Activated naive CD4-positive, alpha-beta T cell treated with anti-CD3 and anti-CD28 coated beads, Interleukin-2, amount 50 U/mL, for 24 hours (primary cell): Measurements from ENCODE around the gene AP4M1.
"Not testable (repeated sequence)": the region's sequence is repeated elsewhere in the genome, so short reads cannot be mapped to it uniquely, and the experiment has no call there.

Source experiments
- H3K27ac Mint-ChIP-seq: one replicate; pipeline ENCODE4 v1.8.0; 2021; ENCODE audit warnings: mild to moderate bottlenecking, mixed read lengths
- H3K27me3 Mint-ChIP-seq: one replicate; pipeline ENCODE4 v1.8.0; 2021; ENCODE audit warnings: mixed read lengths
- H3K36me3 Mint-ChIP-seq: one replicate; pipeline ENCODE4 v1.8.0; 2021; ENCODE audit warnings: mixed read lengths
- H3K4me1 Mint-ChIP-seq: one replicate; pipeline ENCODE4 v1.8.0; 2021; ENCODE audit warnings: mixed read lengths
- H3K4me3 Mint-ChIP-seq: one replicate; pipeline ENCODE4 v1.8.0; 2021; ENCODE audit warnings: mild to moderate bottlenecking, mixed read lengths
- H3K9me3 Mint-ChIP-seq: one replicate; pipeline ENCODE4 v1.8.0; 2021; ENCODE audit warnings: mixed read lengths

Gene AP4M1

DNA sequence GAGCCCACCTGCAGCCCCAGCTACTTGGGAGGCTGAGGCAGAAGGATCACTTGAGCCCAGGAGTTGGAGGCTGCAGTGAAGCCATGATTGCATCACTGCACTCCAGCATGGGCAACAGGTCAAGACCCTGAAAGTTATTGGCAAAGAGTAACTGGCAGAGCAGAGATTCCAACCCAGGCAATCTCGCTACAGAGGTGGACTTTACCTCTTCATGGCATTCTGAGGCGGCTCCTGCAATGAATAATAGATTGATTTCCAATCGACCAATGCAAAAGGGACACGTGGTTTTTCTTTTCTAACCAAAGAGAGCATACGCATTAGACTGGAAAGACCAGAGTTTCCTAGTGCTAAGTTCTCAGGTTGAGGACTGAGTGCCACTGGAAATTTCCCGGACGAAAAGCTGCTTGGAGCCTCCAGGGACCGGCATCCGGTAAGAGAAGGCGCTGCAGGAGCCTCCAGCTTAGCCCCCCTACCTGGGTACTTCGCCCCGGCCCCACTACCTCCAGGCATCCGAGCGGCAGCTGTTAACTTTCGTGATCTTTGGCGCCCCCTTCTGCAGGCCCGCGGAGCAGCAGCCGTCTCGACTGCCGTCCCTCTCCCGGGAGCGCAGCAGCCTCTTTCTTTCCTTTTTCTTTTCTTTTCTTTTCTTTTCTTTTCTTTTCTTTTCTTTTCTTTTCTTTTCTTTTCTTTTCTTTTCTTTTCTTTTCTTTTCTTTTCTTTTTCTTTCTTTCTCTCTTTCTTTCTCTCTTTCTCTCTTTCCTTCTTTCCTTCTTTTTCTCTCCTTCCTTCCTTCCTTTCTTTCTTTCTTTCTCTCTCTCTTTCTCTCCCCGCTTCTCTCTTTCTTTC is 29.4 kb downstream of the AP4M1 start:
- no peak overlapping the region for H3K27ac Mint-ChIP-seq
- H3K36me3 Mint-ChIP-seq, result peaks cover 1% of the 10 kb centered on the region
- peak overlapping the region; percentile 33 for H3K4me3 Mint-ChIP-seq
- H3K9me3 Mint-ChIP-seq, result no peaks in the 10 kb centered on the region
- H3K27me3 Mint-ChIP-seq, result no peaks in the 10 kb centered on the region
- H3K4me1 Mint-ChIP-seq, result peaks cover 21% of the 10 kb centered on the region

GRCh38 chr7:100132126-100132525 is 30.7 kb downstream of the AP4M1 start:
- Mint-ChIP-seq H3K4me1 (peaks cover 21% of the 10 kb centered on the region), H3K36me3 (peaks cover 1% of the 10 kb centered on the region), H3K4me3 (no peak overlapping the region), H3K27ac (no peak overlapping the region), H3K27me3 (no peaks in the 10 kb centered on the region), H3K9me3 (no peaks in the 10 kb centered on the region)

DNA sequence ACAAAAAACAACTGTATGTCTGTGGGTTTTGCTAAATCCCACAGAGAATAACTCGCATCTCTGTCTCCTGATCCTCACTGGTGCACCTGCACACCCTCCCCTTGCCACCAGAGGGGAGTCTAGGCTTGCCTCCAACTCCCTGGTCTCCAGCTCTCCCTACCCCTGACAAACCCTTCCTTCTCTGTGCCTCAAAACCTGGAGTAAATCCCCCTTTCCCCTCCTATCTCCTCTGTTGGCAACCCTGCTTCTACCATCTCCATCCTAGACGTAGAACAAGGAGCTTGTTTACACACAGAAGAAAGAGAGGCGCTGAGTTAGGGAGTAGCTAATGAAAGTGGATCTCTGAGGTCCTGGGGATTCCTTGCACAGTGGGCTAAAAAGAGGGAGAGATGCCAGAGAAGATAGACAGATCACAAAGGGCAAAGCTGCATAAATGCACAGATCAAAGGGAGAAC is 31.3 kb downstream of the AP4M1 start:
- Mint-ChIP-seq H3K4me1 (peaks cover 23% of the 10 kb centered on the region), H3K36me3 (peaks cover 1% of the 10 kb centered on the region), H3K9me3 (no peaks in the 10 kb centered on the region), H3K27me3 (no peaks in the 10 kb centered on the region), H3K4me3 (no peak overlapping the region), H3K27ac (peak overlapping the region; percentile 10)

GRCh38 chr7:100137851-100138760 is 36.7 kb downstream of the AP4M1 start:
- Mint-ChIP-seq H3K9me3 (no peaks in the 10 kb centered on the region), H3K4me3 (no peak overlapping the region), H3K4me1 (peaks cover 13% of the 10 kb centered on the region), H3K36me3 (no peaks in the 10 kb centered on the region), H3K27me3 (no peaks in the 10 kb centered on the region), H3K27ac (peak overlapping the region; percentile 60)

- Mint-ChIP-seq H3K27ac (no peak overlapping the region), H3K36me3 (no peaks in the 10 kb centered on the region), H3K9me3 (no peaks in the 10 kb centered on the region), H3K4me1 (peaks cover 13% of the 10 kb centered on the region), H3K4me3 (no peak overlapping the region), H3K27me3 (no peaks in the 10 kb centered on the region)
Observed at GRCh38 chr7:100141555-100141949, 40.1 kb downstream of the AP4M1 start.

GRCh38 chr7:100142461-100142860 is 41.0 kb downstream of the AP4M1 start:
- Mint-ChIP-seq H3K36me3 (no peaks in the 10 kb centered on the region), H3K4me1 (peaks cover 13% of the 10 kb centered on the region), H3K9me3 (no peaks in the 10 kb centered on the region), H3K27ac (no peak overlapping the region), H3K27me3 (no peaks in the 10 kb centered on the region), H3K4me3 (no peak overlapping the region)

DNA sequence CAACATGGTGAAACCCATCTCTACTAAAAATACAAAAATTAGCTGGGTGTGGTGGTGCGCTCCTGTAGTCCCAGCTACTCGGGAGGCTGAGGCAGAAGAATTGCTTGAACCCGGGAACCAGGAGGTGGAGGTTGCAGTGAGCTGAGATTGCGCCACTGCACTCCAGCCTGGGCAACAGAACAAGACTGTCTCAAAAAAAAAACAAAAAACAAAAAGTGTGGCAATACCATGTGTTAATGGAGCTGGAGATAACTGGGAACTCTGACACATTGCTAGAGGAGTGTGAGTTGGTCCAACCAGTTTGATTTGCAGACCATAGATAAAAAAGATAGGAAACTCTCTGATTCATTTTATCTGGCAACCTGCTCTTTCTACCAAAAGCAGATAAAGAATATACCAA is 44.9 kb downstream of the AP4M1 start:
- H3K4me3 Mint-ChIP-seq, H3K27me3 Mint-ChIP-seq, H3K27ac Mint-ChIP-seq, H3K36me3 Mint-ChIP-seq, H3K9me3 Mint-ChIP-seq: not testable (repeated sequence)
- peaks cover 24% of the 10 kb centered on the region for H3K4me1 Mint-ChIP-seq

DNA sequence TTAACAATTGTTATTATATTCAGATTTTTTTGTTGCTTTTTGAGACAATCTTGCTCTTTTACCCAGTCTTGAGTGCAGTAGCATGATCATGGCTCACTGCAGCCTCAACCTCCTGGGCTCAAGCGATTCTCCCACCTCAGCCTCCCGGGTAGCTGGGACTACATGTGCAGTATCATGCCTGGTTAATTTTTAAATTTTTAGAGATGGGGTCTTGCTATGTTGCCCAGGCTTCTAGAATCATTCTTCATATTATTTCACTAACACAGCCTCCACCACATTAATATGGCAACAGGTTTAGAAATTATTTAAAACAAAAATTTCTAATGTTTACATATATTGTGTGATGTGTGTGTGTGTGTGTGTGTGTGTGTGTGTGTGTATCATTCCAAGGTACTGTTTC is 45.8 kb downstream of the AP4M1 start:
- H3K27me3 Mint-ChIP-seq, result no peaks in the 10 kb centered on the region
- H3K4me1 Mint-ChIP-seq, result peaks cover 29% of the 10 kb centered on the region
- H3K36me3 Mint-ChIP-seq, result peaks cover 5% of the 10 kb centered on the region
- no peak overlapping the region for H3K27ac Mint-ChIP-seq
- H3K9me3 Mint-ChIP-seq, result no peaks in the 10 kb centered on the region
- no peak overlapping the region for H3K4me3 Mint-ChIP-seq

DNA sequence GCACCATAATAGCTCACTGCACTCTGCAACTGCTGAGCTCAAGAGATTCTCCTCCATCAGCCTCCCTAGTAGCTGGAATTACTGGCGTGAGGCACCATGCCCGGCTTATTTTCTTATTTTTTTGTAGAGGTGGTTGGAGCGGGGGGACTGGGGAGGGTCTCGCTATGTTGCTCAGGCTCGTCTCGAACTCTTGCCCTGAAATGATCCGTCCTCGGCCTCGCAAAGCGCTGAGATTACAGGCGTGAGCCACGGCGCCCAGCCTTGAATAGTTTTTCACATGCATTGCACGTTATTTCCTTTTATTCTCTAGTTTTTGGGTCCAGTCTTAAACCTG is 46.7 kb downstream of the AP4M1 start:
- H3K36me3 Mint-ChIP-seq, result peaks cover 6% of the 10 kb centered on the region
- peak overlapping the region; percentile 87 for H3K4me3 Mint-ChIP-seq
- H3K27me3 Mint-ChIP-seq, result no peaks in the 10 kb centered on the region
- H3K27ac Mint-ChIP-seq, result peak overlapping the region; percentile 93
- H3K4me1 Mint-ChIP-seq, result peaks cover 34% of the 10 kb centered on the region
- H3K9me3 Mint-ChIP-seq, result no peaks in the 10 kb centered on the region

GRCh38 chr7:100148559-100149328 is 47.3 kb downstream of the AP4M1 start, which contains the start of gene LAMTOR4:
Gene LAMTOR4, plus strand, starts transcription at chr7:100148918. Its CDS starts 55 bp downstream, at chr7:100148973.
- Mint-ChIP-seq H3K4me1 (peaks cover 37% of the 10 kb centered on the region), H3K4me3 (peak within 1 kb of the TSS; percentile 87), H3K9me3 (no peaks in the 10 kb centered on the region), H3K27me3 (no peaks in the 10 kb centered on the region), H3K36me3 (peaks cover 6% of the 10 kb centered on the region), H3K27ac (peak within 1 kb of the TSS; percentile 93)

- Mint-ChIP-seq H3K36me3 (peaks cover 6% of the 10 kb centered on the region), H3K27ac (no peak overlapping the region), H3K4me1 (peaks cover 56% of the 10 kb centered on the region), H3K27me3 (no peaks in the 10 kb centered on the region), H3K9me3 (no peaks in the 10 kb centered on the region), H3K4me3 (no peak overlapping the region)
Observed at GRCh38 chr7:100152404-100152803, 51.0 kb downstream of the AP4M1 start.

GRCh38 chr7:100152937-100153666 is 51.7 kb downstream of the AP4M1 start:
- H3K27ac Mint-ChIP-seq, result no peak overlapping the region
- peaks cover 9% of the 10 kb centered on the region for H3K36me3 Mint-ChIP-seq
- H3K4me3 Mint-ChIP-seq, result no peak overlapping the region
- H3K4me1 Mint-ChIP-seq, result peaks cover 55% of the 10 kb centered on the region
- H3K9me3 Mint-ChIP-seq, result no peaks in the 10 kb centered on the region
- no peaks in the 10 kb centered on the region for H3K27me3 Mint-ChIP-seq

DNA sequence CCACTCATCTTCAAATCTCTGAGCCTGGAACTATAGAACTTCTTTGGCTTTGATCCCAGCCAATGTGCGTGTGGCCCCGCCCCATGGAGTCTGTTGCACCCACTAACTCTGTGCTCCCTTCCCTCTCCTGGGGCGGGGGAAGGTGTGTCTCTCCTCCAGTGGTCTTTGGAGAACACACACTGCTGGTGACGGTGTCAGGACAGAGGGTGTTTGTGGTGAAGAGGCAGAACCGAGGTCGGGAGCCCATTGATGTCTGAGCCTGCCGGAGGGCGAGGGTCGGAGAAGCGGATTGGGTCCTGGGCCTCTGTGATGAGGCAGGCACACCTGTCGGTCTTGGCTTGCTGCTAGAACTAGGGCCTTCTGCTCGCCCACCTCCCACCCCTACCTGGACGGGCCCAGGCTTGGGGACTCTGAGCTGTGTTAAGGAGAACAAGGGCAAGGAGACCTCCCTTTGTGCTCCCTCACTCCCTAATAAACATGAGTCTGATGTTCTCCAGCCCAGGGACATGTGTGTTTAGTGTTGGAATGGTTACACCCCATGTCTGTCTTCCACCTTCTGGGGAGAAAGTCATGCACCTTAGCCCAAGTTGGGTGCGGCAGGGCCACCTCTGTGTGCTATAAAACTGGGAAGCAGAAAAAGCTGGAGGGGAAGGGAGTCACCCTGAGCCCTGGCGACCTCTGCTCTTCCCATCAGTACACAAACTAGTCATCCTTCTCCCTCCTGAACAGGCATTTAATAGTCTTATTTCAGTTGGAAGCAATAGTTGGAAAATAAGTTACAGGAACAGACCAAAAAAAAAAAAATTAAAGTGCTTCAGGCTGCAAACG is 52.5 kb downstream of the AP4M1 start:
- Mint-ChIP-seq H3K27ac (no peak overlapping the region), H3K27me3 (no peaks in the 10 kb centered on the region), H3K4me3 (no peak overlapping the region), H3K4me1 (peaks cover 50% of the 10 kb centered on the region), H3K9me3 (no peaks in the 10 kb centered on the region), H3K36me3 (peaks cover 9% of the 10 kb centered on the region)
